Mucosa of descending colon (tissue), 3 donors: Measurements from ENCODE around the gene IL36RN. TPM values are rescaled to one million over a fixed set of nuclear protein-coding genes. Genes with fewer than 3 reads are reported as not detected.

Experiments used
- ATAC-seq: fragments of 200-7000 bp; cut with Tn5 transposase; one replicate; pipeline ENCODE4 v1.9.1; 2020; ENCODE audit warnings: mild to moderate bottlenecking, moderate library complexity
- DNase-seq, 3 donors: peaks; one replicate each; pipeline ENCODE4 v3.0.0-alpha.2; 2020
- H3K36me3 ChIP-seq: fragments of 200-600 bp; one replicate; pipeline ENCODE4 v1.8.0; 2021; ENCODE audit warnings: low read depth, mild to moderate bottlenecking
- H3K4me1 ChIP-seq: fragments of 200-600 bp; one replicate; pipeline ENCODE4 v1.8.0; 2021; ENCODE audit warnings: low read depth, mild to moderate bottlenecking
- H3K4me3 ChIP-seq: fragments of 200-600 bp; one replicate; pipeline ENCODE4 v1.8.0; 2021; ENCODE audit warnings: mild to moderate bottlenecking
- H3K9me3 ChIP-seq: fragments of 200-600 bp; one replicate; pipeline ENCODE4 v1.8.0; 2021; ENCODE audit warnings: mild to moderate bottlenecking
- CTCF ChIP-seq: fragments of 200-600 bp; IDR thresholded peaks from one replicate; pipeline ENCODE4 v1.8.0; 2022; ENCODE audit warnings: antibody characterized with exemption, mild to moderate bottlenecking
- intact Hi-C, 2 donors: fragments of 100-400 bp; cut with DNase I in 1 of 2; cut with micrococcal nuclease in 1 of 2; formaldehyde crosslinking; loops; one replicate each; pipeline versions ENCODE4 v1.11.0 to v1.11.1; 2022; cut with DNase I, micrococcal nuclease
- total RNA-seq, 3 donors: library from RNA; stranded (reverse); fragmentation: NEBNext Ultra II Directional in 2 of 3; extraction: Animal tissue kit (Norgen Biotek cat#: 25700) in 2 of 3; gene quantifications; one replicate each; pipeline versions ENCODE4 v1.2.1 to v1.2.4, GENCODE V29; 2021 to 2023
- donor health status: DM: no; HTN: no; CAD: no; lungs with moderate emphysema.
- donor health status: DM: no; HTN: no; CAD: no.
- donor health status: DM: no; HTN: yes; CAD: no.

IL36RN gene
- total RNA-seq, 3 donors from 2014 or later, result not detected

GRCh38 chr2:113013336-113013661, 45.7 kb upstream of the IL36RN start:
- no peak overlapping the region for H3K4me3 ChIP-seq
- DNase-seq, result no peak
- intact Hi-C loops, result no loop called here
- ATAC-seq, result no peak
- H3K36me3 ChIP-seq, result no peaks in the 10 kb centered on the region
- no peak for TF ChIP-seq CTCF
- no peaks in the 10 kb centered on the region for H3K9me3 ChIP-seq
- H3K4me1 ChIP-seq, result no peaks in the 10 kb centered on the region

- no peak overlapping the region for H3K4me3 ChIP-seq
- no peak for DNase-seq
- intact Hi-C loops, result no loop called here
- TF ChIP-seq CTCF, result no peak
- no peak for ATAC-seq
- H3K4me1 ChIP-seq, result no peaks in the 10 kb centered on the region
- no peaks in the 10 kb centered on the region for H3K9me3 ChIP-seq
- no peaks in the 10 kb centered on the region for H3K36me3 ChIP-seq
These were observed 44.9 kb upstream of the IL36RN start for GRCh38 chr2:113014067-113014466.

GRCh38 chr2:113015042-113015441, 44.0 kb upstream of the IL36RN start:
- H3K36me3 ChIP-seq, result no peaks in the 10 kb centered on the region

GRCh38 chr2:113015655-113016054, 43.3 kb upstream of the IL36RN start:
- no peak overlapping the region for H3K4me3 ChIP-seq
- no peak for TF ChIP-seq CTCF
- H3K9me3 ChIP-seq, result no peaks in the 10 kb centered on the region
- DNase-seq (no peak), ATAC-seq (no peak)
- no peaks in the 10 kb centered on the region for H3K4me1 ChIP-seq
- H3K36me3 ChIP-seq, result no peaks in the 10 kb centered on the region
- intact Hi-C loops, result no loop called here

More at GRCh38 chr2:113015042-113015441, 44.0 kb upstream of the IL36RN start:
- Histone ChIP-seq H3K4me3 (no peak overlapping the region), H3K9me3 (no peaks in the 10 kb centered on the region), H3K4me1 (no peaks in the 10 kb centered on the region)
- intact Hi-C loops, result no loop called here
- ATAC-seq (no peak), DNase-seq (no peak)
- TF ChIP-seq CTCF, result no peak

- no peak for DNase-seq
- Histone ChIP-seq H3K4me1 (no peaks in the 10 kb centered on the region), H3K4me3 (no peak overlapping the region), H3K9me3 (no peaks in the 10 kb centered on the region), H3K36me3 (no peaks in the 10 kb centered on the region)
- no peak for TF ChIP-seq CTCF
- no peak for ATAC-seq
- intact Hi-C loops, result no loop called here
These were observed 40.5 kb upstream of the IL36RN start for GRCh38 chr2:113018509-113018908.

- no peak for TF ChIP-seq CTCF
- Histone ChIP-seq H3K36me3 (no peaks in the 10 kb centered on the region), H3K4me3 (no peak overlapping the region), H3K4me1 (no peaks in the 10 kb centered on the region), H3K9me3 (no peaks in the 10 kb centered on the region)
- ATAC-seq (no peak), DNase-seq (no peak)
- intact Hi-C loops, result no loop called here
These were observed 37.7 kb upstream of the IL36RN start for GRCh38 chr2:113021312-113021711.
